DOHH2 (cell line): ENCODE measurements around the gene TTC7B.

ENCODE experiments used
- H3F3A ChIP-seq: fragments of 200-600 bp; sonication (generic), shearing (Covaris generic); 2 replicates; pipeline ENCODE4 v1.6.0; 2016; ENCODE audit warnings: antibody characterized with exemption, mild to moderate bottlenecking; ENCODE audit not compliant: control insufficient read depth, insufficient read depth
- H3K27ac ChIP-seq: fragments of 200-600 bp; sonication (generic); 2 replicates; pipeline ENCODE4 v1.5.1; 2014; ENCODE audit warnings: low read depth, mild to moderate bottlenecking, low read length, moderate library complexity
- H3K27me3 ChIP-seq: fragments of 200-600 bp; sonication (generic); 2 replicates; pipeline ENCODE4 v1.6.1; 2014; ENCODE audit warnings: mild to moderate bottlenecking, low read length, mixed read lengths; ENCODE audit not compliant: control insufficient read depth
- H3K36me3 ChIP-seq: fragments of 200-600 bp; sonication (generic); 2 replicates; pipeline ENCODE4 v1.6.1; 2014; ENCODE audit warnings: mild to moderate bottlenecking, low read length, moderate library complexity, mixed read lengths; ENCODE audit not compliant: control insufficient read depth
- H3K4me1 ChIP-seq: fragments of 200-600 bp; sonication (generic); 2 replicates; pipeline ENCODE4 v1.6.1; 2014; ENCODE audit warnings: mild to moderate bottlenecking, low read length, mixed read lengths; ENCODE audit not compliant: control insufficient read depth
- H3K4me2 ChIP-seq: fragments of 200-600 bp; sonication (generic); 2 replicates; pipeline ENCODE4 v1.6.0; 2014; ENCODE audit warnings: mild to moderate bottlenecking, low read length, moderate library complexity
- H3K4me3 ChIP-seq: fragments of 200-600 bp; sonication (generic); 2 replicates; pipeline ENCODE4 v1.5.1; 2014; ENCODE audit warnings: mild to moderate bottlenecking, low read length, mixed read lengths
- H3K79me2 ChIP-seq: fragments of 200-600 bp; sonication (generic); 2 replicates; pipeline ENCODE4 v1.6.1; 2014; ENCODE audit warnings: mild to moderate bottlenecking, low read length, mixed read lengths; ENCODE audit not compliant: control insufficient read depth
- H3K9me2 ChIP-seq: fragments of 200-600 bp; sonication (generic); replicated peaks from 2 replicates; pipeline ENCODE4 v1.6.1; 2014; ENCODE audit warnings: mild to moderate bottlenecking, low read length, mixed read lengths; ENCODE audit not compliant: control insufficient read depth
- H3K9me3 ChIP-seq: fragments of 200-600 bp; sonication (generic); 2 replicates; pipeline ENCODE4 v1.6.1; 2014; ENCODE audit warnings: antibody characterized with exemption, low read length, mixed read lengths; ENCODE audit not compliant: control insufficient read depth, insufficient read depth
- H4K20me1 ChIP-seq: fragments of 200-600 bp; sonication (generic); 2 replicates; pipeline ENCODE4 v1.6.0; 2014; ENCODE audit warnings: low read depth, mild to moderate bottlenecking, antibody characterized with exemption, low read length, moderate library complexity; ENCODE audit not compliant: control insufficient read depth, insufficient read depth
- EZH2phosphoT487 ChIP-seq: fragments of 200-600 bp; sonication (generic); IDR thresholded peaks from 2 replicates; pipeline ENCODE4 v1.6.1; 2017; ENCODE audit warnings: borderline replicate concordance, mild to moderate bottlenecking, antibody characterized with exemption, low read length, moderate library complexity, mixed read lengths
- TF ChIP-seq, protein P1 (sequence below): fragments of 200-600 bp; sonication (generic); IDR thresholded peaks from one replicate; pipeline ENCODE4 v1.5.1; 2014; ENCODE audit warnings: antibody characterized with exemption, mild to moderate bottlenecking, low read depth, low read length; ENCODE audit not compliant: poor library complexity, severe bottlenecking

Gene TTC7B

GRCh38 chr14:90740946-90741681 lies 75.1 kb downstream of the TTC7B start:
- H4K20me1 ChIP-seq: no peaks in the 10 kb centered on the region
- H3K4me2 ChIP-seq: no peak overlapping the region
- H3K9me3 ChIP-seq: no peaks in the 10 kb centered on the region
- H3K79me2 ChIP-seq: no peaks in the 10 kb centered on the region
- no peak for TF ChIP-seq EZH2phosphoT487
- TF ChIP-seq, protein P1, sequence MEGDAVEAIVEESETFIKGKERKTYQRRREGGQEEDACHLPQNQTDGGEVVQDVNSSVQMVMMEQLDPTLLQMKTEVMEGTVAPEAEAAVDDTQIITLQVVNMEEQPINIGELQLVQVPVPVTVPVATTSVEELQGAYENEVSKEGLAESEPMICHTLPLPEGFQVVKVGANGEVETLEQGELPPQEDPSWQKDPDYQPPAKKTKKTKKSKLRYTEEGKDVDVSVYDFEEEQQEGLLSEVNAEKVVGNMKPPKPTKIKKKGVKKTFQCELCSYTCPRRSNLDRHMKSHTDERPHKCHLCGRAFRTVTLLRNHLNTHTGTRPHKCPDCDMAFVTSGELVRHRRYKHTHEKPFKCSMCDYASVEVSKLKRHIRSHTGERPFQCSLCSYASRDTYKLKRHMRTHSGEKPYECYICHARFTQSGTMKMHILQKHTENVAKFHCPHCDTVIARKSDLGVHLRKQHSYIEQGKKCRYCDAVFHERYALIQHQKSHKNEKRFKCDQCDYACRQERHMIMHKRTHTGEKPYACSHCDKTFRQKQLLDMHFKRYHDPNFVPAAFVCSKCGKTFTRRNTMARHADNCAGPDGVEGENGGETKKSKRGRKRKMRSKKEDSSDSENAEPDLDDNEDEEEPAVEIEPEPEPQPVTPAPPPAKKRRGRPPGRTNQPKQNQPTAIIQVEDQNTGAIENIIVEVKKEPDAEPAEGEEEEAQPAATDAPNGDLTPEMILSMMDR: no peak
- no peak overlapping the region for H3K27ac ChIP-seq
- no peak overlapping the region for H3K4me3 ChIP-seq
- H3K9me2 ChIP-seq: no peaks in the 10 kb centered on the region
- no peaks in the 10 kb centered on the region for H3K4me1 ChIP-seq
- no peaks in the 10 kb centered on the region for H3K36me3 ChIP-seq
- no peaks in the 10 kb centered on the region for H3F3A ChIP-seq
- no peaks in the 10 kb centered on the region; the same call in 1 of the 2 replicates for H3K27me3 ChIP-seq

DNA sequence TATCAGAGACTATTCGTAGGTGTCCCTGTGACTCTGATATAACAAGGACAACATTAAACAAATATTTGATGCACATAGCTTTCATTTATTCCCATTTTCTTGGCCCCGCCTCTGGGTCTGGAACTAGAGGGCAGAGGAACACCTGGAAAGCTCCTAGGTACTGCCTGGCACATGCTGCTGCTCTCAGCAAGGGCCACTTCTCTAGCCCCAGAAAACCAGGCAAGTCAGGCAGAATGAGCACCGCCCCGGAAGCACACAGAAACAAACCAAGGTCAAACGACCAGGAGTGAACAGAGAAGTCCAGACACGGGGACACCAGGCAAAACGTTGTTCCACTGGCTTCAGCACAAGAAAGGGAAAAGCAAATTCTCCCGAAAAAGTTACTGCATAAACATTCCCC lies 76.1 kb downstream of the TTC7B start:
- Histone ChIP-seq H3K9me2 (no peaks in the 10 kb centered on the region), H3K36me3 (no peaks in the 10 kb centered on the region), H4K20me1 (no peaks in the 10 kb centered on the region), H3F3A (no peaks in the 10 kb centered on the region), H3K79me2 (no peaks in the 10 kb centered on the region), H3K27ac (no peak overlapping the region), H3K4me3 (no peak overlapping the region), H3K4me2 (no peak overlapping the region), H3K27me3 (no peaks in the 10 kb centered on the region; the same call in 1 of the 2 replicates), H3K4me1 (no peaks in the 10 kb centered on the region), H3K9me3 (no peaks in the 10 kb centered on the region)
- TF ChIP-seq EZH2phosphoT487: no peak

DNA sequence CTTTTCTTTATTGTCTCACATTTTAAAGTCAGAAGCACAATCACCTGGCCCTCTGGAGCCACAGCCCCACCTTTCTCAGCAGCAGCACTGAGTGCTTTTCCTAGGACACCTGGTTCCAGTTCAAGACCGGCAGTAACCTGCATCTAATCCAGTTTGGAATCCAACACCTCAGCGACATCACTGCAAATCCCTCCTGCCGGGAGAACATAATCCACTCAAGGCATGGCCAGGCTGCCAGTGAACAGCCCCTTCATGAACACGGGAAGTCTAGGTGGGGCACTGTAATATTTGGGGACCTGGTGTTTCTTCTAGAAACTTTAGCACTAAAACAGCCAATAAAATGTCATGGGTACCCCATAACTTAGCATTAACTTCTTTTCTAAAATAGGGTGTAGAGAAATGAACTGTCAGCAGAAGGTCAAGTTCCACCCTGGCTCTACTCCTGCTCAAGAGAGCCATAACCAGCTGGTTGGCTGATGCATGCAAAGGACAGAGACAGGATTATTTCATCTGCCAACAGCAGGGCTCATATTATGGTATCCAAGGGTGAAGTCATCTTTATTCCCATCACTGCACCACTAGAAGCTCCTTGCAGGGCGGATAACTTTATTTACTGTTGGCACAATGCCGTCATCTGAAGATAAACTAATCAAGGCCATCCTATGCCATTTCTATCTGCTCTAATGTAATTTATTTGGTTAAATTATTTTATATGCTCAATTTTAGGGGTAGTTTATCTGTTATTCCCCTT lies 76.7 kb downstream of the TTC7B start:
- TF ChIP-seq, protein P1: no peak
- TF ChIP-seq EZH2phosphoT487: no peak
- no peaks in the 10 kb centered on the region for H3K9me3 ChIP-seq

More for the DNA sequence above, 76.7 kb downstream of the TTC7B start:
- Histone ChIP-seq H3K27ac (no peak overlapping the region), H3K36me3 (no peaks in the 10 kb centered on the region), H3K4me2 (no peak overlapping the region), H4K20me1 (no peaks in the 10 kb centered on the region), H3K79me2 (no peaks in the 10 kb centered on the region), H3K9me2 (no peaks in the 10 kb centered on the region), H3K4me1 (no peaks in the 10 kb centered on the region), H3K4me3 (no peak overlapping the region), H3F3A (no peaks in the 10 kb centered on the region), H3K27me3 (no peaks in the 10 kb centered on the region; the same call in 1 of the 2 replicates)
